ENCODE results near the gene CD276. TPM values are rescaled to one million over a fixed set of nuclear protein-coding genes. Genes with fewer than 3 reads are reported as not detected.

CD276 gene
- polyA plus RNA-seq, 1 donor from 2014 or later: 70.4 TPM

GRCh38 chr15:73660455-73660854 lies 23.7 kb upstream of the CD276 start:
- Histone ChIP-seq H3F3A (ENCODE audit: insufficient read depth, low read length, poor library complexity, severe bottlenecking) (no peaks in the 10 kb centered on the region), H3K36me3 (ENCODE audit: insufficient read depth, low read length) (no peaks in the 10 kb centered on the region), H3K27ac (ENCODE audit: low read length) (no peak overlapping the region), H4K20me1 (ENCODE audit: insufficient read depth) (no peaks in the 10 kb centered on the region), H3K4me2 (ENCODE audit: low read length) (no peak overlapping the region), H3K9ac (ENCODE audit: low read length) (no peak overlapping the region), H3K27me3 (ENCODE audit: insufficient read depth, low read depth, low read length) (no peaks in the 10 kb centered on the region), H3K79me2 (replicated peaks; ENCODE audit: insufficient read depth, low read length) (no peaks in the 10 kb centered on the region), H3K4me3 (ENCODE audit: low read length) (no peak overlapping the region), H3K9me2 (ENCODE audit: insufficient read depth, low read length) (no peaks in the 10 kb centered on the region), H3K9me3 (ENCODE audit: low read length) (no peaks in the 10 kb centered on the region), H2AFZ (ENCODE audit: low read depth, low read length) (no peak overlapping the region)
- TF ChIP-seq EP300 (conservative IDR thresholded peaks at IDR 0.05; ENCODE audit: poor library complexity, severe bottlenecking) (no peak), TAF1 (IDR thresholded peaks at IDR 0.05; ENCODE audit: low read depth) (no peak), POLR2AphosphoS5 (IDR thresholded peaks at IDR 0.05) (no peak), RAD21 (conservative IDR thresholded peaks at IDR 0.05) (no peak), MXI1 (conservative IDR thresholded peaks at IDR 0.05; ENCODE audit: poor library complexity, severe bottlenecking) (no peak), EZH2 (IDR thresholded peaks at IDR 0.05; ENCODE audit: borderline replicate concordance, insufficient read depth, low read length, poor library complexity, severe bottlenecking) (no peak), SMC3 (conservative IDR thresholded peaks at IDR 0.05; ENCODE audit: poor library complexity) (no peak), CTCF (IDR thresholded peaks at IDR 0.05; ENCODE audit: poor library complexity, severe bottlenecking) (no peak), REST (IDR thresholded peaks at IDR 0.05; ENCODE audit: borderline replicate concordance) (no peak)

GRCh38 chr15:73674587-73674986 lies 9.6 kb upstream of the CD276 start:
- Histone ChIP-seq H3K4me3 (ENCODE audit: low read length) (no peak overlapping the region), H3K4me2 (ENCODE audit: low read length) (no peak overlapping the region), H3K9me2 (ENCODE audit: insufficient read depth, low read length) (no peaks in the 10 kb centered on the region), H3K36me3 (ENCODE audit: insufficient read depth, low read length) (no peaks in the 10 kb centered on the region), H3K9me3 (ENCODE audit: low read length) (no peaks in the 10 kb centered on the region), H3K9ac (ENCODE audit: low read length) (no peak overlapping the region), H2AFZ (ENCODE audit: low read depth, low read length) (no peak overlapping the region), H4K20me1 (ENCODE audit: insufficient read depth) (no peaks in the 10 kb centered on the region), H3K79me2 (replicated peaks; ENCODE audit: insufficient read depth, low read length) (no peaks in the 10 kb centered on the region), H3K27ac (ENCODE audit: low read length) (no peak overlapping the region), H3K27me3 (ENCODE audit: insufficient read depth, low read depth, low read length) (no peaks in the 10 kb centered on the region), H3F3A (ENCODE audit: insufficient read depth, low read length, poor library complexity, severe bottlenecking) (no peaks in the 10 kb centered on the region)
- TF ChIP-seq EP300 (conservative IDR thresholded peaks at IDR 0.05; ENCODE audit: poor library complexity, severe bottlenecking) (no peak), RAD21 (conservative IDR thresholded peaks at IDR 0.05) (no peak), POLR2AphosphoS5 (IDR thresholded peaks at IDR 0.05) (no peak)

GRCh38 chr15:73677146-73677607 lies 7.0 kb upstream of the CD276 start:
- H3K9ac ChIP-seq (ENCODE audit: low read length): no peak overlapping the region
- no peaks in the 10 kb centered on the region for H3K9me2 ChIP-seq (ENCODE audit: insufficient read depth, low read length)
- no peak overlapping the region for H3K4me3 ChIP-seq (ENCODE audit: low read length)
- no peak overlapping the region for H2AFZ ChIP-seq (ENCODE audit: low read depth, low read length)
- no peak overlapping the region for H3K4me2 ChIP-seq (ENCODE audit: low read length)
- TF ChIP-seq REST (IDR thresholded peaks at IDR 0.05; ENCODE audit: borderline replicate concordance) (no peak), CTCF (IDR thresholded peaks at IDR 0.05; ENCODE audit: poor library complexity, severe bottlenecking) (peak; percentile 72), RAD21 (conservative IDR thresholded peaks at IDR 0.05) (peak; percentile 61), SMC3 (conservative IDR thresholded peaks at IDR 0.05; ENCODE audit: poor library complexity) (peak; percentile 80)
- H3K36me3 ChIP-seq (ENCODE audit: insufficient read depth, low read length): no peaks in the 10 kb centered on the region
- H3K79me2 ChIP-seq (replicated peaks; ENCODE audit: insufficient read depth, low read length): no peaks in the 10 kb centered on the region
- H3K27ac ChIP-seq (ENCODE audit: low read length): no peak overlapping the region
- H4K20me1 ChIP-seq (ENCODE audit: insufficient read depth): no peaks in the 10 kb centered on the region
- H3K27me3 ChIP-seq (ENCODE audit: insufficient read depth, low read depth, low read length): no peaks in the 10 kb centered on the region
- no peaks in the 10 kb centered on the region for H3F3A ChIP-seq (ENCODE audit: insufficient read depth, low read length, poor library complexity, severe bottlenecking)
- no peaks in the 10 kb centered on the region for H3K9me3 ChIP-seq (ENCODE audit: low read length)
